HG02588 (cell line): ENCODE results near the gene CYP4A11.
"Not testable (repeated sequence)": the region's sequence is repeated elsewhere in the genome, so short reads cannot be mapped to it uniquely, and the experiment has no call there.

Experiments
- ATAC-seq: cut with Tn5 transposase; IDR thresholded peaks from one replicate; pipeline ENCODE4 v1.9.1; 2021; ENCODE audit warnings: mild to moderate bottlenecking, moderate library complexity; ENCODE audit not compliant: unreplicated experiment

The CYP4A11 gene, protein sequence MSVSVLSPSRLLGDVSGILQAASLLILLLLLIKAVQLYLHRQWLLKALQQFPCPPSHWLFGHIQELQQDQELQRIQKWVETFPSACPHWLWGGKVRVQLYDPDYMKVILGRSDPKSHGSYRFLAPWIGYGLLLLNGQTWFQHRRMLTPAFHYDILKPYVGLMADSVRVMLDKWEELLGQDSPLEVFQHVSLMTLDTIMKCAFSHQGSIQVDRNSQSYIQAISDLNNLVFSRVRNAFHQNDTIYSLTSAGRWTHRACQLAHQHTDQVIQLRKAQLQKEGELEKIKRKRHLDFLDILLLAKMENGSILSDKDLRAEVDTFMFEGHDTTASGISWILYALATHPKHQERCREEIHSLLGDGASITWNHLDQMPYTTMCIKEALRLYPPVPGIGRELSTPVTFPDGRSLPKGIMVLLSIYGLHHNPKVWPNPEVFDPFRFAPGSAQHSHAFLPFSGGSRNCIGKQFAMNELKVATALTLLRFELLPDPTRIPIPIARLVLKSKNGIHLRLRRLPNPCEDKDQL

DNA sequence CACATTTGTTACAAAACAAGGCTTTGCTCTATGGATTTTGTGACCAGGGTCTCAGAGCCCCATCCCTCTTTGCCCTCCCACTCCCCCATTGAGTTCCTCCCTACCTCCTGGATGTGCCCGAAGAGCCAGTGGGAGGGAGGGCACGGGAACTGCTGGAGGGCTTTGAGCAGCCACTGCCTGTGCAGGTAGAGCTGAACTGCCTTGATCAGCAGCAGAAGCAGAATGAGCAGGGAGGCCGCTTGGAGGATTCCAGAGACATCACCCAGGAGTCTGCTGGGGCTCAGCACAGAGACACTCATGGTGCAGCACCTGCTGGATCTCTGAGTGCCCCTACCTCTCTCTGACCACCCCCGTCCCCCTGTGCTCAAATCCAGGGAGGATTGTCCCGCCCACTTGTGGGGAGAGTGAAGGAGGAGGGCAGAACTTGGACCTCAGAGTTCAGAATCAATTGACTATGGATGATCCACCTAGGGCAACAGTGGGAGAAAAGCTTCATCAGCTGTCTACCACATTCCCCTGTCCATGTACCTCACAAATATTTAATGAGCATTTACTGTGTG is at the start of gene CYP4A11:
Gene CYP4A11, minus strand, starts transcription at position 342 of the 560 bp plus-strand sequence. Its CDS starts 43 bp downstream, at position 299.
- ATAC-seq = no peak

DNA sequence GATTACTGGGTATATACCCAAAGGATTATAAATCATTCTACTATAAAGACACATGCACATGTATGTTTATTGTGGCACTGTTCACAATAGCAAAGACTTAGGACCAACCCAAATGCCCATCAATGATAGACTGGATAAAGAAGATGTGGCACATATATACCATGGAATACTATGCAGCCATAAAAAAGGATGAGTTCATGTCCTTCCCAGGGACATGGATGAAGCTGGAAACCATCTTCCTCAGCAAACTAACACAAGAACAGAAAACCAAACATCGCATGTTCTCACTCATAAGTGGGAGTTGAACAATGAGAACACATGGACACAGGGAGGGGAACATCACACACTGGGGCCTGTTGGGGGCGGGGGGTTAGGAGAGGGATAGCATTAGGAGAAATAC is 49.3 kb upstream of the CYP4A11 start:
- not testable (repeated sequence) for ATAC-seq

DNA sequence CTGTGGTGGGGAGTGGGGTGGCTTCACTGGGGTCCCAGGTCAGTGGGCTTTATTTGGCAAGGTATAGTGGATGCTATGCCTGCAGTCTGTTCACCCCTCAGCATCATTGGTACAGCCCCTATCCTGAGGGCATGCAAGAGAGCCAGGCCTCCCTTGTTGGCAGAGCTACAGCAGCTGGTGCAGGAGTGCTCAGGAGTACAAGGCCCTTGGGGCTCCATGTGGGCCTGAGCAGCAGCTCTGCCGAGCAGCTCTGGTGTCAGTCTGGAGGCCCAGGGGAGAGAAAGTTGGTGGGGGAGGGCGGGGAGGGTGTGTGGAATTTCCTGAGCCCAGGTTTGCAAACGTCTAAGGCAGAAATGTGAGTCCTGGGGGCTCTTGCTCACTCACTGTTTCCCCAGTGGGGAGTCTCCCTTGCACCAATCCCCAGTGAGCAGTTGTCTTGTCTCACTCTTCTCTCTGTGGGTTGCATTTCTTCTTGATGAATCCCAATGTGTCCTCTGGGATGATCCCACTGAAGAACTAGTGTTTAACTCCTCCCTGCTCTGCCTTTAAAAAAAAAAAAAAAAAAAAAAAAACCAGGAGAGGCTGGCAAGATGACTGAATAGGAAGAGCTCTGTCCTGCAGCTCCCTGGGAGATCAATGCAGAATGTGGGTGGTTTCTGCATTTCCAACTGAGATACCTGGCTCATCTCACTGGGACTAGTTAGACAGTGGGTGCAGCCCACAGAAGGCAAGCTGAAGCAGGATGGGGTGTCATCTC is 42.7 kb upstream of the CYP4A11 start:
- ATAC-seq = no peak

DNA sequence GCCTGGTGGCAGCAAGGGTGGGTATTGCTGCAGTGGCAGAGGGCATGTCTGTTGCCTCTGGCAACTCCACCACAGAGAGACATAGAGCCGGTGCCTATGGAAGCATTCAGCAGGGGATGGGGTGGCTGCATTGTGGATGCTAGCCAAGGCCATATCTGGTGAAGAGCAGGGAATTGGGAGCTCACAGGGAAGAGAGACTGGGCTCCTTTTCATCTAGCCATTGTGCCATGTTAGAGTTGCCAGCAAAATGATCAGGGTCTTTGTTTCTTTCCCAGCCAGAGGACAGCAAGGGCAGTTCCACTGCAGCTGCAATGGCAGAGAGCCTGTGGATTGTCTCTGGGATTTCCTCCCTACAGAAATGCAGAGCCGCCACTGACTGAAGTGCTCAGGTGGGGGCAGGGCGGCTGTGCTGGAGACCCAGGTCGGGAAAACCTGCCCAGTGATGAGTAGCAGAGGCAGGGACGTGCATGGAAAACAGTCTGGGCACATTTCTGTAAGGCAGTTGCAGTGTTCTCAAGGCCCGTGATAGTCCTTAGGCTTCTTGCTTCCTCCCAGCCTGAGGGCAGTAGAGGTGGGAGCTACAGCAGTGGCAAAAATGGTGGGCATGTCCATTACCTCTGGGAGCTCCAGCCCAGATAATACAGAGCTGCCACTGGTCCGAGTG is 42.0 kb upstream of the CYP4A11 start:
- no peak for ATAC-seq

DNA sequence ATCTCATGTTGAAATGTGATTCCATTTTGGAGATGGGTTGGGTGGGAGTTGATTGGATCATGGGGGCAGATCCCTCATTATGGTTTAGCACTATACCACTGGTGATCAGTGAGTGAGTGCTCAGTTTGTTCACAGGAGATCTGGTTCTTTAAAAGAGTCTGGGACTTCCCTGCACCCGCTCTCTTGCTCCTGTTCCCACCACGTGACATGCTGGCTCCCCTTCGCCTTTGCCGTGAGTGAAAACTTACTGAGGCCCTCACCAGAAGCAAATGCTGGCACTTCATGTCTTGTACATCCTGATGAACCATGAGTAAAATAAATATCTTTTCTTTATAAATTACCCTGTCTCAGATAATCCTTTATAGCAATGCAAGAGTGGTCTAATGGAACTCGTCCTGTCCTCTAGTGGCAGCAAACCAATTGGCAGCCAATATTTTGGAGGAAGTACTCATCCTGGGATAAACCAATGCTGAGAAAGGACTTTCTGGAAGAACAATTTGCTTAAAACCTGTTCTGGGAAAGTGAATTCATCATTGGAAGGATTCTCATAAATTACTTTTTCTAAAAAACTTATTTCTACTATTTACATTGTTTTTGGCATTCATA is 27.8 kb upstream of the CYP4A11 start:
- ATAC-seq = no peak

DNA sequence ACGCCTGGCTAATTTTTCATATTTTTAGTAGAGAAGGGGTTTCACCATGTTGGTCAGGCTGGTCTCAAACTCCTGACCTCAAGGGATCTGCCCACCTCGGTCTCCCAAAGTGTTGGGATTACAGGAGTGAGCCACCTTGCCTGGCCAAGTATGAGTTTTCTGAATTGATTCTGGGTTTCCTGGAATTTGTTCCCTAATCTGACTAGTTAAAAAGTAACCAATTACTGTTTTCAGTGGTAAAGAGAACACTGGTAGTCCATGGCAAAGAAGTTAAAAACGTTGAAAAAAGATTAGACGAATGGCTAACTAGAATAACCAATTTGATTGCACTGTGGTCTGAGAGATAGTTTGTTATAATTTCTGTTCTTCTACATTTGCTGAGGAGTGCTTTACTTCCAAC is 21.0 kb upstream of the CYP4A11 start:
- ATAC-seq = not testable (repeated sequence)

DNA sequence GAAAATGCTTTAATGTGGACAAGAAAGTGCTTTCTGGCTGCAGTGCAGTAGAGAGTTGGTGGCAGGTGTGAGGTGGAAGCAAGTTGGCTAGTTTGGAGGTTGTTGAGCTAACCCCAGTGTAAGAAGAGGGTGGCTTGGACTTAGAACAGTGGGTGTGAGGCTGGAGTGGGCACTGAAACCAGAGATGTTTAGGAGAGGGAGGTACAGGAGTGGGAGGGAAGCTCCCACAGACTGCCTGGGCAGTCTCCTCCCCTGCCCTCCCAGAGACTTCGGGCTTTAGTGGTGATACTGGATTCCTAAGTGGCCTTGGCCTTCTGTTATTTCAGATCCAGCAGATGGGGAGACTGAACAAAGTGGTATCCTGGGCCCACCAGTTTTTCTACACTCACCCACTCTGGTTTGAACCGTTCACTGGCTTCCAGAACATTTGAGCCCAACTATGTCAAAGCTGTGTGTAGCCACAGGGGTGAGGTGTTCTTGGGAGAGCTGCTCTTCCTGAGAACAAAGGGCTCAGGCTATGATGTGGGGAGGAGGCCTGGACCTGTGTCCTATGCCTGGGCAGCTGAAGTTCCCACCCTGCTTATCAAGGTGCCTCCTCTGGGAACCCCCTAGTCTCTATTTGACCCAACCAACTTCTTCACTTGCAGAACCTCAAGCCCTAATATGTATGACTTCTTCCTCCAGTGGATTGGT is 19.9 kb upstream of the CYP4A11 start:
- ATAC-seq = no peak

DNA sequence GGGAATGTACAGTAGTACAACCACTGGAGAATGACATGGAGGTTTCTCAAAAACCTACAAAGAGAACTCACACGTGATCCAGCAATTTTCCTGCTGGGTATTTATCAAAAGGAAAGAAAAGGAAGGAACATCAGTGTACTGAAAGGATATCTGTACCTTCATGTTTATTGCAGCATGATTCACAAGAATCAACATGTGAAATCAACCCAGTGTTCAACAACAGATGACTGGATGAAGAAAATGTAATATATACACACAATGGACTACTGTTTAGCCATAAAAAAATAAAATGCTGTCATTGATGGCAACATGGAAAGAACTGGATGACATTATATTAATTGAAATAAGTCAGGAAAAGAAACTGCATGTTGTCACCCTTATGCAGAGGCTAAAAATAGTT is 19.0 kb upstream of the CYP4A11 start:
- no peak for ATAC-seq

DNA sequence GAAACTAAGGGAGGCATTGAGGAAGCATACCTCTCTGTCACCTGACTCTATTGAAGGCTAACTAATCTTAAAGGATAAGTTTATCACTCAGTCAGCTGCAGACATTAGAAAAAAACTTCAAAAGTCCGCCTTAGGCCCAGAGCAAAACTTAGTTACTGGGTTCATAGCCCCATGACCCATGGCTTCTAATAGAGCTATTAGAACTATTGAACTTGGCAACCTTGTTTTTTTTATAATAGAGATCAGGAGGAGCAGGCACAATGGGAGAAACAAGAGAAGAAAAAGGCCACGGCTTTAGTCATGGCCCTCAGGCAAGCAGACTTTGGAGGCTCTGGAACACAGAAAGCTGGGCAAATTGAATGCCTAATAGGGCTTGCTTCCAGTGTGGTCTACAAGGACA is 13.8 kb upstream of the CYP4A11 start:
- not testable (repeated sequence) for ATAC-seq

DNA sequence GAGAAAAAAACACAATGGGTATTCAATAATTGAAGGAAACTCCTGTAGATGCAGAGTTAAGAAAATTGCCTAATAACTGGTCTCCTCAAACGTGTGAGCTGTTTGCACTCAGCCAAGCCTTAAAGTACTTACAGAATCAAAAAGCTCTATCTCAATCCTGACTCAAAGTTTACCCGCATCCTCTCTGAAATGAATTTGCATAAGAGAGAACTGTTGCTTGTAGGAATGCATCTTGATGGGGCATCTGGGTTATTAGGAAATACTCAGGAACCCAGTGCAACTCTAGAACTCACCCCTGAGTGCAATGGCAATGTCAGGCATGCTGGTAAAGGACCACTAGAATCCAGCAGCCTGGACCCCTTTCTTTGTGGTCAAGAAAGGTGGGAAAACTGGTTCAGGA is 12.6 kb upstream of the CYP4A11 start:
- not testable (repeated sequence) for ATAC-seq

DNA sequence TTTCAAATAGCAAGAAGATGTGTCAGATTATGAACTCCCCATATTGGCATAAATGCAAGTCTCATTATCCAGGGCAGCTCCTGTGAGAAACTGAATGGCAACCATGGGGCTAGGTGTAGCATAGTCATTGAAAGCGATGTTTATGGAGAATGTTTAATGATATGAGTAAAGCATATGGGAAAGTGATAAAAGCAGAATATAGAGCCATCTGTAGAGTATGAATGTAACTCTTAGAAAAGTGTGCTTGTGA is 8.1 kb upstream of the CYP4A11 start:
- not testable (repeated sequence) for ATAC-seq

DNA sequence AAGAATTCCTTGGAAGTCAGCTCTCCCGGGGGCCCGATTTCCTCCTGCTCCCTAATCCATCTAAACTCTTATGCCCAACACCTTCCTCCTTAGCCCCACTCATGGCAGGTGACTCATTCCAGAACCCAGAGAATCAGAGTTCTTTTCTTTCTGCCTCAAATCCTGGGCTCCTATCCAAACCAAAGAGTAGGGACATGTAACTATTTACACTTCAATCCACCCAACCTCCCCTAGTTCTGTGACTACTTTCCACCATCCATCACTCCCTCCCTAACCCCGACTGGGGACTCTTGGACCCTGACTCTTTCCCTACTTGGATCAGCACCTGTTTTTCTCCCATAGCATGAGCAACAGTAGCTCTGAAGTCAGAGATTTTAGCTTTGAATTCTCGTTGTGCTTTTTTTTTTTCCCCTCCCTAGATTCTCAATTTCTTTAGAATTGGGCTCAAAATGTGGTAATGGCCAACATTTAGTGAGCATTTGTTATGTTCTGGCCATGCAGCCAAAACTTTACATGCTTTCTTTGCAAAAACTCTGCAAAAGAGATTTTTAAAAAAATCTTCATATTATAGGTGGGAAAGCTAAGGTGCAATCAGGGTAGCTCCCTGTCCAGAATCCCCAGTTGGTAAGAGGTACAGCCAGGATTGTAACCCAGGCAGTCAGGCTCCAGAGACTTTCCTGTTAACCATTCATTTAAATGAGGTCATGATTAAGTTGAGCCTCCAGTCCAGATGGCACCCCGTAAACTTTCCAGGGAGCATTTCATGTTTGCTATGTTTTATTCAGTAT is 7.5 kb upstream of the CYP4A11 start:
- no peak for ATAC-seq

DNA sequence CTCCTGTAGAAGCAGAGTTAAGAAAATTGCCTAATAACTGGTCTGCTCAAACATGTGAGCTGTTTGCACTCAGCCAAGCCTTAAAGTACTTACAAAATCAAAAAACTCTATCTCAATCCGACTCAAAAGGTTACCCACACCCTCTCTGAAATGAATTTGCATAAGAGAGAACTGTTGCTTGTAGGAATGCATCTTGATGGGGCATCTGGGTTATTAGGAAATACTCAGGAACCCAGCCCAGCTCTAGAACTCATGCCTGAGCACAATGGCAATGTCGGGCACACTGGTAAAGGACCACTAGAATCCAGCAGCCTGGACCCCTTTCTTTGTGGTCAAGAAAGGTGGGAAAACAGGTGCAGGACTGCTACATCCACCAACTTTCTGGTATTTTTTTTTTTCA is 6.4 kb upstream of the CYP4A11 start:
- not testable (repeated sequence) for ATAC-seq

DNA sequence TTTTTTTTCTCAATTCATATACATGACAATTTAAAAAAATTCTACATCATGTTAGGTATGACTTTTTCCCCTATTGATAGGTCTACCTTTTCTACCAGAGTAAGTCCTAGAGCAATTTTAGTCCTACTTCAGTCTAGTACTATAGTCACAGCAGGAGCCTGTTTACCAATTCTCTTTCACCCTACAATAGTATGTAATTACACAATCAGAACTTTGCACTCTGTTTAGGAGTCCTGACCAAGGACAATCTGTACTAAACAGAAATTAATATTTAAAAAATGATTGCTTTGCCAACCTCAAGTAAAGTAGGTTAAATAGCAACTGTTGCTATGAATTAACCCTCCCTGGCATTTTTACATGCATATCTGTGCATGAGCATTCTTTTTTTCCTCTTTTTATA is 810 bp upstream of the CYP4A11 start:
- ATAC-seq = no peak

DNA sequence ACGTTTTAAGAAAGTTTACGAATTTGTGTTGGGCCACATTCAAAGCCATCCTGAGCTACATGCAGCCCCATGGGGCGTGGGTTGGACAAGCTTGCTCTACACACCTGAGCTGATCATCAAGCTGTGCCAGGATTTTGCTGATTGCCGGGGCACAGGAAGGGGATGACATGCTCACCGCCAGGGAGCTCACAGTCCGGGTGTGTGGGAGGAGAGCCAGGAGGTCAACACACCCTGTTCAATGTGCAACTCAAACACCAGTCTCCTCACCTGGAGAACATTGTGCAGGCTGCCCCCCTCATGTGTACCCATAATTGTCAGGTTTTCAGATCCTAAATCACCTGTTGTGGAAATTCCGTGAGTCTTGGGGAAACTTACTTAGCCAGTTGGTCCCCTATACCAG is 969 bp downstream of the CYP4A11 start:
- ATAC-seq = no peak

DNA sequence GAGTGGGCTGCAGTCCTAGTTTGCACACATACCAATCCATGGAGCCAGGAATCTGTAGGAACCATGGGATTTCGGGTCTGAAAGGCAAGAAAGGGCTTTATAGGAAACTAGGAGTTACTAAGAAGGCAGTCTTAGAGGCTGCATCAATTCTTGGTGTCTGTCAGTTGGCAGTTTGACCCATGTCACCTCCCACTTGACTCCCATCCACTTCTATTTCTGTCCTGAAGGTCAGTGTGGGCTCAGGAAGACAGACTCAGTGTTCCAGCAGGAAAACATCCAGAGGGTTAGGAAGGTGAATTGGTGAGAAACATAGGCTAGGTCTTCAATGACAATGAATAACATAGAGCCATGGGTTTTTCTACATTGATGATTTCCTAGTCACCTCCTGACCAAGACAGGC is 4.0 kb downstream of the CYP4A11 start:
- ATAC-seq = no peak

DNA sequence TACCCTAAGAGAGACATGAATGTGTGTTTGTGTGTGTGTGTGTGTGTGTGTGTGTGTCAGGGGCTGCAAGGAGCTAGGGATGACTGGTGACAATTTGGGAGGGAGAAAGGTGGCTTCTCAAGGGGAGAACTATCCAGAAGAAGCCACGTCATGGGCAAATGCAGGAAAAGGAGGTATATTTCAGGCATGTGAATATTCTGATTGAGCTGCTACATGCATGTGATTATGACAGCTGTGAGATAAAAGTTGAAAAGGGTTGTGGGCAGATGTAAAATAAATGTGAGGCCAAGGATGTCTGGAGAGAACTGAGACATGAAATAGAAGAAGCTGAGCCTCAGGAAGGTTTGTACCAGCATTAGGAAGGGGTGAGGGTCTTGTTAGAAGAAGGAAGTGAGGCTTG is 4.5 kb downstream of the CYP4A11 start:
- ATAC-seq = no peak

DNA sequence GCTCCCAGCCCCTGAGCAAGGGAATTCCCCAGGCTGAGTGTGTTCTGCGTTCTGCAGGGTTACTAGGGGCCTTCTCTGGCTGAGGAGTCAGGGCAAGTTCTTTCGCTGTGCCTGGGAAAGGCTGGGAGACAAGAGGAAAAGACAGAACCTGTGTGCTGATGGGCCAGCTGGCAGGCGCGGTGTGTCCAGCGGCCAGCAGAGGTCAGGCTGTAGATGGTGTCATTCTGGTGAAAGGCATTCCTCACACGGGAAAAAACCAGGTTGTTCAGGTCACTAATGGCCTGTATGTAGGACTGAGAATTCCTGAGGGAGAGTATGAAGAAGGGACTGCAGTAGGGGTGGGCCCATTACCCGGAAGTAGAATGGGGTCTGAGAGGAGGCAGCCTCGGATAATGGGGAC is 6.4 kb downstream of the CYP4A11 start:
- not testable (repeated sequence) for ATAC-seq

DNA sequence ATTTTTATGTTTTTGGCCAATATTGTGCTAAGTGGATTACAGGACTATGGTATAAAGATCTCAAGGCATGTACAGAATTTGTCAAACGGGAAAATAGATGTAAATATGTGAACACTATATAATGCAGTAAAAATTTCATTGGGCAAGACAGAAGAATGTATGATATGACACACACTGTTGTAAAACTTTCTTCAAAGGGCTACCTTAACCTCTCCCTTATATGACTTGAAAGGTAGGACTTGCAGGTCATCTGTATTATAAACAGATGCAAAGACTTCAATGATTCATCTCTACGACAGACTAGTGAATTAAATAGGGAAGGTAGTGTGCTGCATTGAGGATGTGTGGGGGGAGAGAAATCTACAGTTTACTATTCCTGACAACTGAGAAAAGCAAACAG is 9.3 kb downstream of the CYP4A11 start:
- ATAC-seq = not testable (repeated sequence)

DNA sequence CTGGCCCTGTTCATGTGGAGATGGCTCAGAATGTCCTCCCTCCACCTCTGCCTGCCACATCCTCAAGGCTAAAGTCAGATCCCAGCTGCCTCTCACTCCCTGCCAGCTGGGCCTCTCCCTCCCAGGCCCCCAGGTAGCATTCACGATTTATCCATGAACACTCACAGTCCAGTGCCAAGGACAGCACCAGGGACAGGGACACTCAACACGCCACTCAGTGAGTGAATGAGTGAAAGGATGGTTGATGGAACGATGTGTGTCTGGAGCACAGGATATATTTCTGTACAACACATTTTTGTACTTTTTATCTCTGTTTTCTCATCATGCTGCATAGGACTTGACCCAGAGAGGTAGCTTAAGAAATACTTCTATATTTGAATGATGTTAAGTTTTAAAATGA is 10.1 kb downstream of the CYP4A11 start:
- ATAC-seq = no peak
